Stimulated activated CD4-positive, alpha-beta T cell treated with anti-CD3 and anti-CD28 coated beads, TNF-alpha, amount 100 ng/mL, for 4 hours (primary cell): ENCODE measurements around the gene NUDT17.
"Not testable (repeated sequence)": the region's sequence is repeated elsewhere in the genome, so short reads cannot be mapped to it uniquely, and the experiment has no call there.

Experiments
- DNase-seq, 3 experiments: peaks; one replicate each; pipeline ENCODE4 v3.0.0-alpha.2; 2020; ENCODE audit warnings: low read depth in 3 of 3

Gene NUDT17, protein sequence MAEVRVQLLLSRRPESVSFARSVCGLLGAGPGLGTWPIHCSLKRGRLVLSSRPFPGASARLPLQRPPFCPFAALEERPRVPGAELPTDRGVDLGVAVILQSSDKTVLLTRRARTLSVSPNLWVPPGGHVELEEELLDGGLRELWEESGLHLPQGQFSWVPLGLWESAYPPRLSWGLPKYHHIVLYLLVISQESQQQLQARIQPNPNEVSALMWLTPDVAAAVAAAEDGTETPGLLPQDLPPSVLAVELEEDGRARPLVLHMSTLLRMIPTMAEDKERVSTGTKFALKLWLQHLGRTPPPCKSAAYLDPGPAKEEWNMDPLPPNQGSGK

DNA sequence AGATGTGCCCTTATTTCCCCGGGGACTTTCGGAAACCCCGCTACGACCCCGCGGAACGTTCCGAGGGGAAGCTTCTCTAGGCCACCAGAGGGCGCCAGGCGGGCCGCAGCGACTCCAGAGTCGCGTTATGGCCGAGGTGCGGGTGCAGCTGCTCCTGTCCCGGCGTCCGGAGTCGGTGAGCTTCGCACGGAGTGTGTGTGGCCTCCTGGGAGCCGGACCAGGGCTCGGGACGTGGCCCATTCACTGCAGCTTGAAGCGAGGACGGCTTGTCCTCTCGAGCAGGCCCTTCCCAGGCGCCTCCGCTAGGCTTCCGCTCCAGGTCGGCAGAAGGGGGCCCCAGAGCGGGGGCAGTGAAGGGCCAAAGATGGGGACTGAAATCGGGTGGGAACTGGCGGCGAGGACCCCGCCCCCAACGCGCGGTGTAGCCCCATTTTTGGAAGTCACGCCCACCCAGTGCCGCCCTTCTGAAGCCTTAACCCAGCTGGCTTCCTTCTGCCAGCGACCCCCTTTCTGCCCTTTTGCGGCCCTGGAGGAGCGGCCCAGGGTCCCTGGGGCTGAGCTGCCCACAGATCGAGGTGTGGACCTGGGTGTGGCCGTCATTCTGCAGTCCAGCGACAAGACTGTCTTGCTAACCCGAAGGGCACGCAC is at the start of gene NUDT17:
NUDT17 (plus strand) TSS at position 117 of the 648 bp plus-strand sequence; CDS start at position 128, 11 bp downstream.
- peak; percentile 49 to 66 (median 61) for DNase-seq

DNA sequence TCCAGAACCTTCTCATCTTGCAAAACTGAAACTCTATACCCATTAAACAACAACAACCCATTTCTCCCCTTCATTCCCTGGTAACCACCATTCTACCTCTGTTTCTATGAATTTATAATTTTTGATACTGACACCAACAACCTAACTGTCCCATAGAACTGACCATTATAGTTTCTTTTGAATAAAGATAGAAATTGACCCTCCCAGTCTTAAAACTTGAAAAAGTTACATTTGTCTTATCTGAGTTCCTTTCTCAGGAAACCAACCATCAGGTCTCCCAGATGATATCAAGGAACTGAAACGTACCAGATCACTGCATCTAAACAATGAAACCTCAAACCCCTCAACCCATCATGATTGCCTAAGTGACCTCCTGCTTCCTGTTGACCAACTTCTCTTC is 48.7 kb upstream of the NUDT17 start:
- DNase-seq = no peak

DNA sequence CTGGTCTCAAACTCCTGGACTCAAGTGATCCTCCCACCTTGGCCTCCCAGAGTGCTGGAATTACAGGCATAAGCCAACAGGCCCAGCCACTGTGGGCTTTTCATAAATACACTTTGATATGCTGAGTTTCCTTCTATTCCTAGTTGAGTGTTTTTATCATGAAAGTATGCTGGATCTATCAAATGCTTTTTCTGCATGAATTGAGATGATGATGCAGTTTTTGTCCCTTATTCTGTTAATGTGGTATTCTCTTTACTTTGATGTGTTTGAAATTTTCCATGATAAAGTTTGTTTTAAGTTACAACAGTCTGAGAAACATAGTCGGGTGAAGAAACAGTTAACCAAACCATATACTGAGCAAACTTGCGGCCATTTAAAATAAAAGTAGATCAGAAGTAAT is 45.6 kb upstream of the NUDT17 start:
- no peak for DNase-seq

DNA sequence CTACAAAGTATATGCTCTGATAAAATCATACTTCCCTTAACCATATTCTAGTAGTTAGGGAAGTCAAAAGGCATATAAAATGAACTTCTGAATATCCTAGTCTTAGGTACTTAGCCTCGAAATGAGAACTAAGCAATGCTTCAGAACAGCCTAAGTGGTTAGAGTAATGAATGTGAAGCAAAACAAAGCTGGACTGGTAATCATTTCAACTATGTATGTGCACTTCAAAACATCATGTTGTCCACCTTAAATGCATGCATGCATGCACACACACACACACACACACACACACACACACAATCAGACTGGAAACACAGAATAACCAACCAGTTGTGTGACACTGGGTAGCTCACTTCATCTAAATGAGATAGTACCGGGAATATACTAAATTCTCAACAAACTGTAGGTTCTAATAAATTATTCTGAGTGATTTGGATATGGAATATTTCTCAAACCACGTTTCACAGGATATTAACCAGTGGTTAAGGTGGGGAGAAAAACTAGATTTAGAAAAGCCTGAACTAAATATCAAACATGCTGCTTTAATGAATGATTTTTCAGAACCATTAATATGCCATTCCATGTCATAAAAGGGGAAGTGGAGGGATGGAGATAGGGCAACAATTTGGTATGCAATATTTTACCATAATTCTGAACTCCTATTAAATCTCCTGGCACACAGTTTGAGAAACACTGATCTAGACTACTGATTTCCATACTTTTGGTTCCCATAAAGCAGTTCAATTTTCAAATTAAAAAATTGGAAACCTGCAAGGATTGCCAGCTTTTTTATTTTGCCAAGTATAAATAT is 41.0 kb upstream of the NUDT17 start:
- DNase-seq = no peak

DNA sequence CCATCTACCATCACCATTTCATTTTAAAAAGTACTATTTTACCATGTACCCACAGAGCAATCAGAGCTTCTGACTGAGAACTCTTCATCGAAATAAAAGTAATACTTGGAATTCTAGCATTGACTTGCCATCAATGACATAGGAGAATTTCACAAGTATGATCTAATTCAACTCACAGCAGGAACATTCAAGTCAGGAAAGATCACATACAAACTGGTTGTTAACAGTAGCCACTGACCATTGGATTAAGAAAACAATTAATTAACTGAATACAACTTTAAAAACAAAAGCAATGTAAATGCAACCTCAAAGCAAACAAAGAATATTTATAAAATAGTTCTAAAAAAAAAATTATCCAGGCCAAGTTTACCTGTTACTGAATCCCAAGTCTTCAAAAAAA is 40.4 kb upstream of the NUDT17 start:
- DNase-seq = no peak

DNA sequence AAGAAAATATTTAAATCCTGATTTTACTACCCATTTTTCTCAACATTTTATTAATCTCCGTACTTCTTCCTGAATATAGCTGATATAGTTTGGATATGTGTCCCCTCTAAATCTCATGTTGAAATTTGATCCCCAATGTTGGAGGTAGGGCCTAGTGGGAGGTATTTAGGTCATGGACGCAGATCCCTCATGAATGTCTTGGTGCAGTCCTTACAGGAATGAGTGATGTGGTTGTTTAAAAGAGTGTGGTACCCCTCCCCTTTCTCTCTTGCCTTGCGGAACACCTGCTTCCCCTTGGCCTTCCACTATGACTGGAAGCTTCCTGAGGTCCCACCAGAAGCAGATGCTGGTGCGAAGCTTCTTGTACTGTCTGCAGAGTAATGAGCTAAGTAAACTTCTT is 39.0 kb upstream of the NUDT17 start:
- DNase-seq = no peak

DNA sequence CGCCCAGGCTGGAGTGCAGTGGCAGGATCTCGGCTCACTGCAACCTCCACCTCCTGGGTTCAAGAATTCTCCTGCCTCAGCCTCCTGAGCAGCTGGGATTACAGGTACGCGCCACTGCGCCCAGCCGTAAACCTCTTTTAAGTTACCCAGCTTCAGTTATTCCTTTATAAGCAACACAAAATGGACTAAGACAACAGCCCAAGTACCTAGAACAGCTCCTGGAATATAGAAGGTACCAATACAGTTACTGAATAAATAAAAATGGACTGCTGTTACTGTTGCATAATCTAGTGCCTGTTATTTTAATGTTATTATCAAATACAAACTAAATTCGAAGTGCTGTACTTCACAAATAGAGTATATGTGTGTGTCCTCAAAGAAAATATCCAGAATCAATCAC is 38.6 kb upstream of the NUDT17 start:
- no peak for DNase-seq

DNA sequence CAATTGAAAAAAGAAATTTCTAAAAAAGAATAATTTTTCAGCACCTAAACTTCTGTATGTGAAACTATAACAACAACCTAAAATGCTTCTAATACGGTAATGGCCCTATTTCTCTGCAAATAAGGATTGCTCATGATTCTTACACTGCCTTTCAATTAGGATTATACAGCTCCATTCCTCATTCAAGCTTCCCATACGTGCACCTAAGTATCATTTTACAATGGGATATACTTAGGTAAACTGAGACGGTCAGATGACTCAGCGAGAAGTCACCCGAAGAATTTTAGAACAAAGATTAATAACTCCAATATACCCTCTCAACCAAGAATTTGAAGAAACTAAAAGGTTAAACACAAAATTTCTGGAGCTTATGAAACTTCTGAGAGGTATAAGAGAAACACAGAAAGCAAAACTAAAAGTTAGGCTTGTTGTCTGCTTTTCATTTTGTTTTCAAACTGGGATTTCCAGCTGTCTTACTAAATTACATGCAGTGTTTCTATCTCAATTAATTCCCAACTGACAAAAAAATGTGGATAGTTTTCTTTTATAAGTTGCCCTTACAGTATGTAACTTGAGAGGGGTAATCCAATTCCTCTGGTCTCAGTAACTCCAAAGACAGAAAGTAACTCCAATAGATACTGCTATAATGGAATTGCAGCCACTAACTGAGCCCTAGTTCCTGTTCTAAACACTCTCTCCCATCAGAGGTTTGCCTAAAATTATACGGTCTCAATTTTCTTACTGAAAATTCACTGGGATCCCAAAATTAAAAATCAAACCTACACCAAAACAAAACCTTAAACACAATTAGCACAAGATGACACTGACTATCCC is 32.2 kb upstream of the NUDT17 start:
- not testable (repeated sequence) for DNase-seq

DNA sequence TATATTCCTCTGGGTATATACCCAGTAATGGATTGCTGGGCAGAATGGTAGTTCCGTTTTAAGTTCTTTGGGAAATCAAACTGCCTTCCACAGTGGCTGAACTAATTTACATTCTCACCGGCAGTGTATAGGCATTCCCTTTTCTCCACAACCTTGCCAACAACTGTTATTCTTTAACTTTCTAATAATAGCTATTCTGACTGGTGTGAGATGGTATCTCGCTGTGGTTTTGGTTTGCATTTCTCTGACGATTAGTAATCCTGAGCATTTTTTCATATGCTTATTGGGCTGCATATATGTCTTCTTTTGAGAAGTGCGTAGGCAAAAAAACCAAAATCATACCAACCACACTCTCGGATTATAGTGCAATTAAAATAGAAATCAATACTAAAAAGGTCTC is 27.3 kb upstream of the NUDT17 start:
- DNase-seq = not testable (repeated sequence)

DNA sequence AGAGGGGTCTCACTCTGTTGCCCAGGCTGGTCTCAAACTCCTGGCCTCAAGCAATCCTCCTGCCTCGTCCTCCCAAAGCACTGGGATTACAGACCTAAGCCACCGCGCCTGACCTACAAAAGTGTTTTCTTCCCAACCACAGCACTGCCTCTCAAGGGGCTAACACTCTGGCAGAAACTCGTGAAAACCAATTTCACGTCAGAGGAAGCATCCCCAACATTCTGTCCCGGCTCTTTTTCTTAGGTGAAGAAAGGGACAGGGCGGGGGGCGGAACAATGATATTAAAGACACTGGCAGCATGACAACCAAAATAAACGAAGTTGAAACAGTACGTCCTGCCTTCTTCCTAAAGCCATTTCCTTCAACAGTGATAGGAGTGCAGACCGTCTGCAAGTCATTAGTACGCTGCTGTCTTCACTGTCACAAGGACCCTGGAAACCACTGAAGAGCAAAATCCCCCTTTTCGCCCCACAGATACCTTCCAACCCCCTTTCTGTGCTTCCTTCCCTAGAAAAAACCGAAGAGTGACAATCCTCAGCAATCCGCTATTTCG is 22.6 kb upstream of the NUDT17 start:
- not testable (repeated sequence) for DNase-seq

DNA sequence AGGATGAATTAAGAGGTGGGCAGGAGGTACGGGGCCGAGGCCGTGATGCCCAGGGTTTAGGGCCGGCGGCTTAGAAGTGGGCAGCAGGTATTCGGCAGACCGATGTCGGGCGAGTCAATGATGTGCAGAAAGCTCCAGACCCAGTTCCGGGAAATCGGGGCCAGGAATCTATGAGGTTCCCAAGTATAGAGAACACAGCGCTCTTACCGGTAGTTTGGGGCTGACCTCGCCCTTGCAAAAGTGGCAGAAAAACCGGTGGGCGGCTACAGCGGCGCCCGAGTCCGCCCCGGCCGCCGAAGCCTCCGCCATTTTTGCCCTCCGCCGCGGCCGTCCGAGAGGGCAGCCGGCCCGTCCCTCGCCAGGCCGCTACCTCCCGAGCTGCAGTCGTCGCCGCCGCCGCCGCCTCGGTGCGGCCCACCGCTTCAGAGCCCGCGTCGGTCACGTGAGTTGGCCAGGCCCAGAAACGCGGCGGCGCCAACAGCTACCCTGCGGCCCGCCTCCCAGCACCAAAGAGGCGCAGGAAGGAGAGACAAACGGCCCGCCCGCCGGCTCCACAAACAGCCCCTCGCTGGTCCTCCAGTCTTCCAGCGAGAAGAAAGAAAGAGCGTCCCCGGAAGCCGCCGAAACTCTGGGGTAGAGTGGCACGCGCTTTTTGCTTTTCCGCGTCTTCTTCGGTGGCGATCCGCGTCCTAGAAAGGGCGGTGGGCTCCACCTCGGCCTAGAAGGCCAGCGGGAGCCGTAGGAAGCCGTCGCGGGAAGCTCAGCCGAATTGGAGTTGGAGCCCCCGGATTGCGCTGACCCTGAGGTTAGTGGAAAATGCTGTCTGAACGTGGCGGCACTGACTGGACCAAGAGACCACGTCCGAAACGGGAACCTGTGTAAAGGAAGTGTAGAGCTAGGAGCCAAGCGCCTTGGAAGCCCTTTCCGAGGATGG is 21.6 kb upstream of the NUDT17 start, which contains the start of the genes POLR3C and RNF115:
POLR3C (plus strand) TSS at position 636 of the 934 bp plus-strand sequence. CDS start 1,577 bp downstream, outside the sequence.
RNF115 (minus strand) TSS at position 531 of the 934 bp plus-strand sequence; CDS start at position 309, 222 bp downstream.
- peak; percentile 62 to 72 (median 68) for DNase-seq

DNA sequence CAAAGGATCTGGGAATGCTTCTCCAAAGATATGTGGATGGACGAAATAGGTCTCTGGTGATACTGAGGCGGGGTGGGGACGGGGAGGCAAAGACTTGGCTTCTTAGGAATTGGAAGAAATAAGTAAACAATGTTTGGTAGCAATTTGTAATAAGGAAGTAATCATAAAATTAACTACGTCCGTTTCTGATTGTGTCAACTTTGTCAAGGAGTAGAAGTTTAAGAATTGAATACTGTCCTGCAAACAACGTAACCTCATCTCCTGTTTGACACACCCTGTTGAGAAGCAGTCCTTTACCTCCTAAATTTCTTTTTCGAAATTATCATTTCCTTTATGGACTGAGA is 21.0 kb upstream of the NUDT17 start:
- no peak for DNase-seq

DNA sequence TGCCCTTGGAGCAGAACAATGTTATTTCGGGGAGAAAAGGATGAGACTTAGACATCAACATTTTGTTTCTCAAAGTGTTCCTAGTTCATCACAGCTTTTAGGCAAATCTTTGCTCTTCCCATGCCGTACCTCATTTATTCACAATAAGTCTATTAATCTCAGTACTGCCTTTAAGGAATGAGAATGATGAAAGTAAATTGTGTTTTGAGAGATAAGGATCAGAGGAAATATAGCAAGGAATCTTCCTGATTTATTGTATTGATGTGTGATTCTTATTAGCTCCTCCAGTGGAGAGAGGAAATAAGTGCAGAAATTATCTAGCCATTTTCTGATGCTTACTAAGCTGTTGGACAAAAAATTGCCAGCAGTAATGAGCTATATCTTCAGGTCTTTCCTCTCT is 19.4 kb upstream of the NUDT17 start:
- no peak for DNase-seq

DNA sequence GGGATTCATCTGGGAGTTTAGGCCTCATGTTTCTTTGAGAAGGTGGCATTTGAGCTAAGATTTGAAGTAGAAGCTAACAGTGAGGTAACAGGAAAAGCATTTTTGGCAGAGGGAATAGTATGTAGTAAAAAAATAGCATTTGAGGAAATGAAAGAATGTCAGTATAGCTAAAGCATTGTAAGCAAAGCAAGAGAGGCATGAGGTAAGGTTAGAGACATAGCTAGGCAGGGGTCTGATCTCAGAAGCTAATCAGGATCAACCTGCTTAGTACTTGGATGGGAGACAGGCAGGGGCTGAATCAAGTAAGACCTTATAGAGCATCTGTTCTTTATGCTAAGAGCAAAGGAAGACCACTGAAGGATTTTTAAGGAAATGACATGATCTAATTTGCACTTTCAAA is 17.5 kb upstream of the NUDT17 start:
- no peak for DNase-seq

DNA sequence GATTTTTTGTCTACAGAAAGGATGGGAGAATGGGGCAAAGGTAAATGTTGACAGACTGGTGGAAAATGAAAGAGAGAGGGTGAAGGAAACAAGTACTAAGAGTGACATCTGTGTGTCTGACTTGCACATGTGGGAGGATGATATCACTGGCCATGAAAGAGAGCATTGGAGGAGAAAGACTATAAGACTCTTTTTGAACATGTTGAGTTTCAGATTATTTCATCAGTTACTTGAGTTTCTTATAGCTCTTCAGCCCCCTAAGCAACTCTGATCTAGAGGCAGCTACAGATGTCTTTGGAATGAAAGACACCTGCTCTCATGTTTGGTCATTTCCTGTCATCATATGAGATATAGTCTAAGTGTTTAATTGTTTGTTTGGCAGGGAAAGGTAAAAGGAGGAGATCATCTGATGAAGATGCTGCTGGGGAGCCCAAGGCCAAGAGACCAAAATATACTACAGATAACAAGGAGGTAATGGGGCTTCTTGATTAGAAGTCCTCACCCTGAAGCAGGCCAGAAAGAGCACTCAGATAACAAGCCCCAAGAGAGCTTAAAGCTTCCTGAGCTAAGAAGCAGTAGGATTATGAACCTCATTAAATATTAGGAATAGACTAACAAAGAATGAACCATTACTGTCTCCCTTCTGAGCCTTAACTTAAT is 16.9 kb upstream of the NUDT17 start:
- DNase-seq = no peak

DNA sequence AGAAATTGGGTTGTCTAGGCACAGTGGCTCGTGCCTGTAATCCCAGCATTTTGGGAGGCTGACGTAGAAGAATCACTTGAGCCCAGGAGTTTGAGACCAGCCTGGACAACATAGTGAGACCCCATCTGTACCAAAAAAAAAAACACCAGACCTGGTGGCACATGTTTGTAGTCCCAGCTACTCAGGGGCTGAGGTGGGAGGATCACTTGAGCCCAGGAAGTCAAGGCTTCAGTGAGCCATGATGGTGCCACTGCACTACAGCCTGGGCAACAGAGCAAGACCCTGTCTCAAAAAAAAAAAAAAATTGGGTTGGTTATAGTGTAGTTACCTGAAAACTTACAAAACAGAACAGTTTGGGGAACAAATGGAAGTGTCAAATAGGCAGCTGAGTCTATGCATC is 14.6 kb upstream of the NUDT17 start:
- not testable (repeated sequence) for DNase-seq

DNA sequence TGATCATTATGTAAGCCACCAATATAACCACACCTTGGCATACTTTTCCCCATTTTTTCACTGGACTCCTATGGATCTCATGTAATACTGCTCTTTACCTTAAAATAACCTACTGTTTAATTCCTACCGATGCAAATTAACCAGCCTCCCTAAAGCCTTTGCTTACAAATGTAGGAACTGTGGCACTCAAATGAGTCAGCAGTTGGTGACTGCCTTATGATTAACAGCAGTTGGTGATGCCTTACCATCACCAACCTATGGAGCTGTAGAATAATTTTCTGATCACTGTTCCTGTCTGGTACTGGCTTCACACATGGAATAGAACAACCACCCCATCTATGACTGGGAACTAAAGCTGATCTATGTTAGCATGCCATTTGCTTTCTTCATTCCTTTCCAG is 7.8 kb upstream of the NUDT17 start:
- no peak for DNase-seq

DNA sequence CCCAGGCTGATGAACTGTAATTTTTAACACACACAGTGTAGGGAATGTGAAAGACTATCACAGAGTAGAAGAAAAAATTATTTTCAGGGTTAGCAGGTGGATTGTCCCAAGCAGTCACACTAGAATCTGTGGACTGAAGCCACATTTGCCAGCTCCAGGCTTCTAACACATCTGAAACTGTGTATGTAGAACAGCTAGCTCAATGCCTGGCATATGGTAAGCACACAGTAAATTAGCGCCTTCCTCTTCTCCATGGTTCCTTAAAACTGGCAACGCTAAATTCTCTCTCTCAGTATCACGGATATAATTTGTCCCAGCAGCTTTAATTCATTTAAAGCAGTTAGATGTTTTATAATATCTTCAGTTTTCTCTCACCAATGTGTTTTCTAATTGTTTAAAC is 2.4 kb upstream of the NUDT17 start:
- no peak for DNase-seq

DNA sequence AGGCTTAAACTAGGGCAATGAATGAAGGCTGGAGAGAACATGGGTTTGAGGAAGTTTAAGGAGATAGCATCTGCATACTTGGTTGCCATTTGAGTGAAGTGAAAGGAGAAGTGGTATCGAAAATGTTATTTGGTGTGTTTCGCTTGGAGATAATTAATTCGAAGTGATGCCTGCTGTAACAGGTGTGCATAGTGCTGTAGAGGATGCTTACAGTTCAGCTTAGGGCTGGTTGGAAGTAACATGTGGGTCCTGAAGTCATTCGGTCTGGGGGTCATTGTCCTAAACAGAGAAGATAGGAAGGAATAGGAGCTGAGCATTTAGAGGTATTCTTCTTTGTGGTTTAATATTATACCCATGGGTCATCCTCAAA is 301 bp upstream of the NUDT17 start:
- no peak for DNase-seq

DNA sequence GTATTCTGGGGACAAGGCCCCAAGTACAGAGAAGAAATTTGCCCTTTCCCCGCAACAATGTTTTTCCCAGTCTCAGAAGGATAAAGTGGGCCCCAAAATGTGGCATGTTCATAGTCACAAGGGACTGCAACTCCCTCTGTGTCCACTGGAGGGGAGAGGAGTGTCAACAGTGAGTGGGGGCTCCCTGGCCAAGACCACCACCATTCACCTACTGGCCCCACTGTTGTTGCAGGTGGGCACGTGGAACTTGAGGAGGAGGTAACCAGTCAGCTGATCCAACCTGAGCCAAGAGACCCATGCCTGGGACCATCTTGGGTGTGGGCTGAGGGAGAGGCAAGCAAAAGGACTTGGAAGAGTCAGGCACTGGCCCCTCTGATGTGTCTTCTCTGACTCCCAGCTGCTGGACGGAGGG is 777 bp downstream of the NUDT17 start:
- no peak for DNase-seq
